NCI-H510A (cell line): ENCODE results near the gene CDH4.

ENCODE experiments used
- DNase-seq: peaks from one replicate; lab custom pipeline; 2025; lab: John Stamatoyannopoulos, UW

Gene CDH4

GRCh38 chr20:61866165-61866564, 614.1 kb downstream of the CDH4 start:
- DNase-seq: no peak

- DNase-seq: no peak
Observed at GRCh38 chr20:61868006-61868405, 615.9 kb downstream of the CDH4 start.

GRCh38 chr20:61868466-61869090, 616.5 kb downstream of the CDH4 start:
- no peak for DNase-seq

GRCh38 chr20:61869750-61870507, 617.9 kb downstream of the CDH4 start:
- no peak for DNase-seq

GRCh38 chr20:61871160-61871559, 619.1 kb downstream of the CDH4 start:
- no peak for DNase-seq

GRCh38 chr20:61871913-61872312, 619.9 kb downstream of the CDH4 start:
- DNase-seq: no peak

GRCh38 chr20:61872371-61872900, 620.4 kb downstream of the CDH4 start:
- DNase-seq: no peak

- DNase-seq: no peak
Observed at GRCh38 chr20:61873651-61874420, 621.8 kb downstream of the CDH4 start.

GRCh38 chr20:61874421-61875068, 622.5 kb downstream of the CDH4 start:
- no peak for DNase-seq

GRCh38 chr20:61875221-61875885, 623.3 kb downstream of the CDH4 start:
- no peak for DNase-seq

GRCh38 chr20:61875996-61876395, 623.9 kb downstream of the CDH4 start:
- DNase-seq: no peak

- no peak for DNase-seq
Observed at GRCh38 chr20:61876952-61877728, 625.1 kb downstream of the CDH4 start.

GRCh38 chr20:61877776-61878477, 625.9 kb downstream of the CDH4 start:
- no peak for DNase-seq

GRCh38 chr20:61878478-61879302, 626.6 kb downstream of the CDH4 start:
- no peak for DNase-seq

- DNase-seq: no peak
Observed at GRCh38 chr20:61879303-61879620, 627.2 kb downstream of the CDH4 start.

GRCh38 chr20:61879694-61880093, 627.6 kb downstream of the CDH4 start:
- no peak for DNase-seq

- DNase-seq: no peak
Observed at GRCh38 chr20:61880706-61881105, 628.6 kb downstream of the CDH4 start.

GRCh38 chr20:61881416-61881815, 629.4 kb downstream of the CDH4 start:
- no peak for DNase-seq

- DNase-seq: no peak
Observed at GRCh38 chr20:61881861-61882260, 629.8 kb downstream of the CDH4 start.
